GM12872 (cell line): Measurements from ENCODE around the gene SEC24D.

Source experiments
- TF ChIP-seq, protein P1 (sequence below): IDR thresholded peaks from 3 replicates; pipeline ENCODE4 v1.5.1; 2011; ENCODE audit warnings: low read depth, mild to moderate bottlenecking, low read length, moderate library complexity; ENCODE audit not compliant: insufficient read depth

Gene SEC24D

GRCh38 chr4:118772767-118773428 lies 63.0 kb downstream of the SEC24D start:
- TF ChIP-seq, protein P1, sequence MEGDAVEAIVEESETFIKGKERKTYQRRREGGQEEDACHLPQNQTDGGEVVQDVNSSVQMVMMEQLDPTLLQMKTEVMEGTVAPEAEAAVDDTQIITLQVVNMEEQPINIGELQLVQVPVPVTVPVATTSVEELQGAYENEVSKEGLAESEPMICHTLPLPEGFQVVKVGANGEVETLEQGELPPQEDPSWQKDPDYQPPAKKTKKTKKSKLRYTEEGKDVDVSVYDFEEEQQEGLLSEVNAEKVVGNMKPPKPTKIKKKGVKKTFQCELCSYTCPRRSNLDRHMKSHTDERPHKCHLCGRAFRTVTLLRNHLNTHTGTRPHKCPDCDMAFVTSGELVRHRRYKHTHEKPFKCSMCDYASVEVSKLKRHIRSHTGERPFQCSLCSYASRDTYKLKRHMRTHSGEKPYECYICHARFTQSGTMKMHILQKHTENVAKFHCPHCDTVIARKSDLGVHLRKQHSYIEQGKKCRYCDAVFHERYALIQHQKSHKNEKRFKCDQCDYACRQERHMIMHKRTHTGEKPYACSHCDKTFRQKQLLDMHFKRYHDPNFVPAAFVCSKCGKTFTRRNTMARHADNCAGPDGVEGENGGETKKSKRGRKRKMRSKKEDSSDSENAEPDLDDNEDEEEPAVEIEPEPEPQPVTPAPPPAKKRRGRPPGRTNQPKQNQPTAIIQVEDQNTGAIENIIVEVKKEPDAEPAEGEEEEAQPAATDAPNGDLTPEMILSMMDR, result no peak

DNA sequence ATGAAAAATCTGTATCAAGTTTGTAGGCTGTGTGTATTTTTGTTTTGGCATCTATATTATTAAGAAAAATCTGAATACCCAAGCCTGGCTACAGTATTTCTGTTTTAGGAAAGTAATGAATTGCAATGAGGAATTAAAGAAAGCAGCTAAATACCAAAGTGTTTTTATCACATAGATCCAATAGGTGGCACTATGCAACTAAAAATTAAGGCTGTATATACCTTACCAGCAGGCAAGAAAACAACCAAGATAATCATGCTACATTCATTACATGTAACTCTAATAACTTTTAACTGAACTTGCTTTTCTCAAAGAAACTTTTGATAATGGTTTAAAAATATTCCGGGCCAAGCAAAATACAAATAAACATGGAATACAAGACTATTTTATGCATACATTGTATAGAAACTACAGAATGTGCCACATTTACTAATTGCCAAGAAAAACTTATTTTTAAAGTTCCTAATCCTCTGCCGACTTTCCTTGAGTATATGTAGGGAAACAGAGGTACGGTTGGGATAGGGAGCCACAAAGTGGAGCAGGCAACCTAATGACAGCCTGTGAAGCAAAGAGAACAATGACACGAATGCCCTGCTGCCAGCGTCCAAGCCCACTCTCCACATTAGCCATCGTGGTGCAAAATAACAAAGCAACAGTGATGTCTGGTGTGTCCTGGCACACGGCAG lies 63.7 kb downstream of the SEC24D start:
- TF ChIP-seq, protein P1, result peak; percentile 41; the same call in 2 of the 3 replicates

- TF ChIP-seq, protein P1, result no peak
These were observed 65.2 kb downstream of the SEC24D start for GRCh38 chr4:118770741-118771187.

GRCh38 chr4:118769161-118769560 lies 66.8 kb downstream of the SEC24D start:
- TF ChIP-seq, protein P1, result no peak

DNA sequence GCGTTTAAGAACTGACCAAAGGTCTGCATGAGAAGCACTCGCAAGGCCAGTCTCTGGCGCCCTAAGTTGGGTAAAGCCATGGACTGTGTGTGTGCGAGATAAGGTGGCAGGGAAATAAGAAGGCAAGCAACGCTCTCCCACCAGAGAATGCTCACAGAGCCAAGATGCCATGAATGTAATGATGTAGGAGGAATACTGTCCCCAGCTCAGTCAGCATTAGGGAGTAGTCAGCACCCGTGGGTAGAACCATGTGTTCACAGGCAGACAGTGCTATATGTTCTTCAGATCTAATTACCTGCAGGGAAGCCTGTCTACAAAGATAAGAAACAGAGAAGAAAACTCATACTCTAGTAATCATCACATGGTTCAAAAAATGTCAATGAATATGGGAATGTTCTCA lies 68.8 kb downstream of the SEC24D start:
- TF ChIP-seq, protein P1, result no peak

- TF ChIP-seq, protein P1, result no peak
These were observed 70.5 kb downstream of the SEC24D start for GRCh38 chr4:118765399-118765798.

GRCh38 chr4:118762730-118763477 lies 73.0 kb downstream of the SEC24D start:
- TF ChIP-seq, protein P1, result no peak
